Gastrocnemius medialis (tissue), 4 donors: Measurements from ENCODE around the gene CORIN.

ENCODE experiments used
- POLR2A ChIP-seq, 2 donors: fragments of 450-650 bp; IDR thresholded peaks; one replicate each; pipeline ENCODE4 v1.6.1; 2017; ENCODE audit warnings: antibody characterized with exemption in 2 of 2, mild to moderate bottlenecking in 2 of 2, moderate library complexity in 2 of 2
- TF ChIP-seq, protein P1 (sequence below), 5 experiments: fragments of 450-650 bp in 3 of 5; fragments of 200-600 bp in 2 of 5; sonication (generic) in 2 of 5; IDR thresholded peaks in 4 of 5; conservative IDR thresholded peaks in 1 of 5; 1 replicate in 4 of 5; 2 replicates in 1 of 5; pipeline ENCODE4 v1.5.1; 2016 to 2019; ENCODE audit warnings: antibody characterized with exemption in 5 of 5, mild to moderate bottlenecking in 3 of 5, moderate library complexity in 3 of 5

DNA sequence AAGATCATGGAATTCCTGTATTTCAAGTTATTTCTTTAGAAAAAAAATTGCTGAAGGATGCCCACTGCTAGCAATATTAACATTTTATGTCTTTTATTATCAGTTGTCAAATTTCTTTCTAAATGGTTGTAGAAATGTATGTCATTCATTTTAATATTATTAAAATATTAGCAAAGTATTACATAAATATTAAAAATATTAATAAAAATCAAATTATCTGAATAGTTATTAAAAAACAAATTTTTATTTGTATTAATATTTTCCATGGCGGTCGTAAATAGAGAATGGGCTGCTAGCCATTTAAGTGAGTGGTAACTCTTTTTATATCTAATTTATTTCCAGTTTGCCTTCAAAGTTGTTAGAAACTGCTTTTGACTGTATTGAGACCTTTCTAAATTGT is 280.6 kb downstream of the CORIN start:
- TF ChIP-seq POLR2A (IDR thresholded peaks at IDR 0.05): no peak
- TF ChIP-seq, protein P1, sequence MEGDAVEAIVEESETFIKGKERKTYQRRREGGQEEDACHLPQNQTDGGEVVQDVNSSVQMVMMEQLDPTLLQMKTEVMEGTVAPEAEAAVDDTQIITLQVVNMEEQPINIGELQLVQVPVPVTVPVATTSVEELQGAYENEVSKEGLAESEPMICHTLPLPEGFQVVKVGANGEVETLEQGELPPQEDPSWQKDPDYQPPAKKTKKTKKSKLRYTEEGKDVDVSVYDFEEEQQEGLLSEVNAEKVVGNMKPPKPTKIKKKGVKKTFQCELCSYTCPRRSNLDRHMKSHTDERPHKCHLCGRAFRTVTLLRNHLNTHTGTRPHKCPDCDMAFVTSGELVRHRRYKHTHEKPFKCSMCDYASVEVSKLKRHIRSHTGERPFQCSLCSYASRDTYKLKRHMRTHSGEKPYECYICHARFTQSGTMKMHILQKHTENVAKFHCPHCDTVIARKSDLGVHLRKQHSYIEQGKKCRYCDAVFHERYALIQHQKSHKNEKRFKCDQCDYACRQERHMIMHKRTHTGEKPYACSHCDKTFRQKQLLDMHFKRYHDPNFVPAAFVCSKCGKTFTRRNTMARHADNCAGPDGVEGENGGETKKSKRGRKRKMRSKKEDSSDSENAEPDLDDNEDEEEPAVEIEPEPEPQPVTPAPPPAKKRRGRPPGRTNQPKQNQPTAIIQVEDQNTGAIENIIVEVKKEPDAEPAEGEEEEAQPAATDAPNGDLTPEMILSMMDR (IDR thresholded peaks at IDR 0.05 in 4 of 5, conservative IDR thresholded peaks at IDR 0.05 in 1 of 5): no peak
